GM12891 (cell line): Measurements from ENCODE around the gene MROH2A.
"Not testable (repeated sequence)": the region's sequence is repeated elsewhere in the genome, so short reads cannot be mapped to it uniquely, and the experiment has no call there.

Experiments used
- DNase-seq: peaks from one replicate; pipeline ENCODE4 v3.0.0; 2011; ENCODE audit warnings: low spot score; ENCODE audit not compliant: insufficient read length
- FAIRE-seq: peaks from 2 replicates; lab custom pipeline; 2011; peaks lifted over from hg19 to GRCh38; lab: Jason Lieb, UNC
- PAX5 ChIP-seq: IDR thresholded peaks from 2 replicates; pipeline ENCODE4 v1.6.1; 2011; ENCODE audit warnings: low read length, moderate library complexity, mild to moderate bottlenecking; ENCODE audit not compliant: insufficient read depth, severe bottlenecking
- POLR2A ChIP-seq: IDR thresholded peaks from 2 replicates; pipeline ENCODE4 v1.6.1; 2011; ENCODE audit warnings: low read depth, low read length, control low read depth
- POLR2AphosphoS5 ChIP-seq: IDR thresholded peaks from 2 replicates; pipeline ENCODE4 v1.6.1; 2011; ENCODE audit warnings: low read depth, low read length, control low read depth
- POU2F2 ChIP-seq: IDR thresholded peaks from 2 replicates; pipeline ENCODE4 v1.6.1; 2011; ENCODE audit warnings: low read depth, mild to moderate bottlenecking, control low read depth, low read length, moderate library complexity
- SPI1 ChIP-seq: IDR thresholded peaks from 2 replicates; pipeline ENCODE4 v1.6.1; 2011; ENCODE audit warnings: low read depth, low read length, control low read depth
- TAF1 ChIP-seq: IDR thresholded peaks from 2 replicates; pipeline ENCODE4 v1.6.1; 2011; ENCODE audit warnings: low read depth, low read length, control low read depth

The MROH2A gene

DNA sequence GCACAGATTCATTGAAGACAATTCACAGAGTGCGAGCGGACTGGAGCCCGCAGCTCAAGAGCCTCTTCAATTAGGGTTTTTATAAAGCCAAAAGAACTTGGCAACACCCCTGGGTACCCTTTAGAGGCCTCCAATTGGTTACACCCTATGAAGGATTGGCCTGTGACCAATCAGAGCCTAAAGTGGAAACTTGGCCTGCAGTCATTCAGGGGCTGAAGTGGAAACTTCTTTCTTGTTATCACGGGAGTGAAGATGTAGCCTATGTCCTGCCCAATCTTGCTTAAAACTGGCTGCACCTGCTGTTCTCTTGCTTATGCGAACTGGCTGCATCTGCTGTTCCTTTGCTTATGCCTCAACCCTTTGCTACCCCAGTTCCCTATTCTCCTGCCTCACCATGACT lies 78.1 kb downstream of the MROH2A start:
- TF ChIP-seq TAF1 (no peak), PAX5 (no peak), SPI1 (no peak), POLR2A (no peak), POU2F2 (no peak), POLR2AphosphoS5 (no peak)
- no peak for FAIRE-seq
- no peak for DNase-seq

DNA sequence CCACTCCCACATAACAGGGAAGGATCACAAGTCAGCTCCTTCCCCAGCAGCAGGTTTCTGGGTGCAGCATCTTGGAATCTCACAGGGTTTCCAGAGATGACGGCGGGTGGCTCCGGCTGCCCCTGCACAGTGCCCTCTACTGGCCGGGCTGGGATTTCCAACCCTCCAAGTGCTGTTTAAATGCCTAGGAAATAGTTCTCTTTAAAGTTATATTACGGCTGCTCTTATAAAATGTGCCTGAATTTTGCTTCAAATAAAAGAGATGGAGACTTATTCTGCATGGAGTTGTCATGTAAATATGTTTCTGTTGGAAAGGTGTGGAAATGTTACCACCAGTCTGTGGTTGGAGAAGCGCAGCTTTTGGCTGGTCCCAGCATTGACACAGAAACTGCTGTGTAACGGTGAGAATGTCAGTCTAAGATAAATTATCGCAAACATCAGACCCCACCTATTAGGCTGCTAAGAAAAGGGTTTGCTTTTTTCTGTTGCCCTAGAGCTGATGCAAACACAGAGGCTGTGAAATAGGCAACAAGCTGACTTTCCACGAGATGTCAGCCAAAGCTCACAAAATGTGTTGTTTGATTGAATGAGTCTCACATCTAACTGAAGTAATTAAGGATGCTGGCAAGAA lies 79.5 kb downstream of the MROH2A start:
- no peak for DNase-seq
- FAIRE-seq: no peak
- TF ChIP-seq POLR2AphosphoS5 (no peak), TAF1 (no peak), SPI1 (no peak), PAX5 (no peak), POU2F2 (no peak), POLR2A (no peak)

DNA sequence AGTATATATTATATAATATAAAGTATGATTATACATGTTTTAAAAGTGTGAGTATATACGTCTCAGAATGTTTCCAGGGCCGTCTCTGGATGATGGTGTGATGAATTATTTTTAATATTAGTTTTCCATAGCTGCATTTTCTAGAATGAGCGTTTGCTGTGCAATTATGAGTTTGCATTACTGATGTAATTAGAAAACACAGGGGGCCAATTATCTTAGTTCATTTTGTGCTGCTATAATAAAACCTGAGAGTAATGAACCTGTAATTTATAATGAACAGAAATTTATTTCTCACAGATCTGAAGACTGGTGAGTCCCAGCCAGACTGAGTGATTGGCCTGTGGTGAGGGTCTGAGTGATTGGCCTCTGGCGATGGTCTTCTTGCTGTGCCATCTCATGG lies 80.2 kb downstream of the MROH2A start:
- TF ChIP-seq TAF1 (no peak), POU2F2 (no peak), POLR2AphosphoS5 (no peak), SPI1 (no peak), POLR2A (no peak), PAX5 (no peak)
- FAIRE-seq: no peak
- no peak for DNase-seq

DNA sequence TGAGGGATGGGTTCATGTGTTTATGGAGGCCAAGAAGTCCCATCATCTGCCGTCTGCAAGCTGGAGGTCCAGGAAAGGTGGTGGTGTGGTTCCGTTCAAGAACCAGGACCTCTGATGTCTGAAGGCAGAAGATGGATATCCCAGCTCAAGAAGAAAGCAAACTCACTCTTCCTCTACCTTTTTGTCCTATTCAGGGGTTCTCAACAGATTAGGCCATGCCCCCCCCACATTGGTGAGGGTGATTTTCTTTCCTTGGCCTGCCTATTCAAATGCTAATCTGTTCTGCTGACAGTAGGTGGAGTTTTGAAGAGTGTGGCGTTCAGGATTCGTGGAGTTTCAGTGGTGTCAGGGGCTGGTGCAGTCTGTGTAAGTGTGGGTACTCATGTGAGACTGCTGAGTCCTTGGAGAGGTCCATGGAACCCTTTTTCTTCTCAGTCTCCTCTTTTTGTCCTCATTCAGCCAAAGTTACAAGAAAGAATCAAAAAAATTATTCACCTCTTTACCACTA lies 84.2 kb downstream of the MROH2A start:
- no peak for FAIRE-seq
- TF ChIP-seq POLR2AphosphoS5 (no peak), POU2F2 (no peak), TAF1 (no peak), SPI1 (no peak), POLR2A (no peak)

DNA sequence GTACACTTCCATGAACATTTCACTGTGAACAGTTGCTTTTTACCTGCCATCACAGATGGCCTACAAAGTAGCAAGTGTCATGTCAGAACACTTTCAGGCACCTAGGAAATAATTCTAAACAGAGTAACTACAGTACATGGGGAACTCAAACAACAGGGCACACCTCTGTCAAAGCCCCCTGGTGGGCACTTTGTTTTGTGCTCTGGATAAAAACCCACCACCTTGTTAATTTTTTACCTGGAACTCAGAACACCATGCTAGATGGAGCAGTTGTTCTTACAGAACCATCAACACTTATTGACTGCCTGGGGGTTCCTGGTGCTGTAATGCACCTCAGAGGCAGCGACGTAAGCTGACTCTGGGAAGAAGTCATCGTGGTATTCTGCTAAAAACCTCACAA lies 87.7 kb downstream of the MROH2A start:
- FAIRE-seq (peak; percentile 81), DNase-seq (no peak)
- TF ChIP-seq SPI1 (no peak), TAF1 (no peak), POLR2AphosphoS5 (no peak), POU2F2 (no peak), POLR2A (no peak)

More for the DNA sequence above, 84.2 kb downstream of the MROH2A start:
- DNase-seq: no peak

DNA sequence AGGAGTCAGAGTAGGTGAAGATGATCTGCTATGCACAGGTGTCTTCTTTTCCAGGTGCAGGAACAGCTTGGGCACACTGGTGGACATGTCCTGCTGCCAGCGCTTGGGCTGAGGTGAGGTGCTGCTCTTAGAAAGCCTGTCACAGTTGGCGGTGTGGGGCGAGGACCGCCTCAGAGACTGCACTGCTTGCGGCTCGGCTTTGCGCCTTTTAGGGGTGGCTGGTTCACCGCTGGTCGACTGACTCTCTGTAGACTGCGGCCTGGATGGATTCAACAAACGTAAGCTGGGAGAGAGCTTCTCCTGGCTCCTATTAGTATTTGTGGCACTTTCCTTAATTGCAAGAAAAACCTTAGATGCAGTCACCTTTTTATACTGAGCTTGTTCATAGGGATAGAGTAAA lies 88.3 kb downstream of the MROH2A start:
- FAIRE-seq: no peak
- no peak for DNase-seq
- TF ChIP-seq POLR2AphosphoS5 (no peak), SPI1 (no peak), PAX5 (no peak), POLR2A (no peak), POU2F2 (no peak), TAF1 (no peak)

DNA sequence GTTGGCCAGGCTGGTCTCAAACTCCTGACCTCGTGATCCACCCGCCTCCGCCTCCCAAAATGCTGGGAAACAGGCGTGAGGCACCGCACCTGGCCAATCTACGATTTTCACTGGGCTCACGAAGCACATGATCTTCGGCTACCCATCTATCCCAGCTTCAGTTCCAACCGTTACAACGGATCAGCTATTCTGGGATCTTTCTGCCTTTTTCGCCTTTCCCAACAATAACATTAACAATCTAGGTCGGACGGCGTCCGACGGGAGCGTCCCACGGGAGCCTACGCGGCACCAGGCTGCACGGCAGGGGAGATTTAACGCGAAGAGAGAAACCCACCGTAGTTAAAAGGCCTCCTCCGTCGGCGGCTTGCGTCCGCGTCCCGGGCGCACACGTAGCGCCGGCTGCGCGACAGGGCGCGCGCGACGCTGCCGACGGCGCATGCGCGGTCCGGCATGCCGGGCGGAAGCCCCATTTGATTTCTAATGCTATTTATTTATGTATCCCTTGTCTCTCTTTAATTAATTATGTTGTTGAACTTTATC lies 89.9 kb downstream of the MROH2A start, which contains the start of gene MSL3B:
Gene MSL3B, minus strand, starts transcription at position 394 of the 540 bp plus-strand sequence.
- TF ChIP-seq PAX5 (no peak), TAF1 (peak; percentile 25; the same call in 1 of the 2 replicates), SPI1 (no peak), POLR2A (peak; percentile 85), POLR2AphosphoS5 (peak; percentile 64; the same call in 1 of the 2 replicates), POU2F2 (peak; percentile 15; the same call in 1 of the 2 replicates)
- DNase-seq: peak; percentile 82
- peak; percentile 98 for FAIRE-seq

DNA sequence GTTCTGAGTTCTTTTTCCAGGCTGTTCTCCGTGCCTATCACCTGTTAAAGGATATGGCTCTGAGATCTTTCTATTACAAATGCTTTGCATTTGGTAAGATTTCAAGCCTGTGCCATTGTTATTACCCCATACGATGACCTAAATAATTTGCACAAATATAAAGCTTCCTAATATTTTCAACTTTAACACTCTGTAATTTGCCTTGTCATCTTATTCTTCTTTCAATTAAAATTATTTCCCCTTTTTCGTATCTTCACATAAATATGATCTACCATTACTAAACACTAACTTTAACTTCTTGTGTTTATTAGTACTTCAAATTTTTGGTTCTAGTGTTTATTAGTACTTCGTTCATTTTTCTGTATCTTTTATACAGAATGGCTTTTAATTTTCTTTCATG lies 93.3 kb downstream of the MROH2A start:
- no peak for FAIRE-seq
- TF ChIP-seq POU2F2 (no peak), POLR2AphosphoS5 (no peak), POLR2A (no peak), PAX5 (no peak), SPI1 (no peak)
- DNase-seq: no peak

DNA sequence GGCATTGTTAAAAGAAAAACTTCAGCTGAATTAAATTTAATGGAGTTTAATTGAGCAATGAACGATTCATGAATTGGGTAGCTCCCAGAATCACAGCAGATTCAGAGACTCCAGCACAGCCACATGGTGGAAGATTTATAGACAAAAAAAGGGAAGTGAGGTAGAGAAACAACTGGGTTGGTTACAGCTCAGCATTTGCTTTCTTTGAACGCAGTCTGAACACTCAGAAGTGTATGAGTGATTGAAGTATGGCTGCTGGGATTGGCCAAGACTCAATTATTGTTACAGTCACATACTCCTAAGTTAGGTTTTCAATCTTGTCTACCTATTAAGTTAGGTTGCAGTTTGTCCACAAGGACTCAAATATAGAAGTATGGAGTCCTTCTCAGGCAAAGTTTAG lies 94.0 kb downstream of the MROH2A start:
- not testable (repeated sequence) for DNase-seq
- peak; percentile 88 for TF ChIP-seq SPI1
- FAIRE-seq: peak; percentile 60

DNA sequence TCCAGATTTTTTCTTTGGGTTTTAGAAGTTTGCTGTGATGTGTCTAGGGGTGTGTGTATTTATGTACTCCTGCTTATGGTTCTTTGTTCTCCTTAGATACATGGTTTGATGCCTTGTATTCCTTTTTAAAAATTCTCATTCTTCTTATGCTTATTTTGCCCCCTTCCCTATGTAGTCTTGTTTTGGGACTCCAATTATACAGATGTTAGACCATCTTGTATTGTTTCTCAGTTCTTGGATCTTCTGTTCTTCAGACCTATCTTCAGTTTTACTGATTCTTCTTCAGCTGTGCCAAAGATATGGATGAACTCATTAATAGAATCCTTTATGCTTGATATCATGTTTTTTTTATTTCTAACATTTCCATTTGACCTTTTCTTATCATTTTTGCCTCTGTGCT lies 104.2 kb downstream of the MROH2A start:
- FAIRE-seq: no peak
- TF ChIP-seq PAX5: no peak
- no peak for TF ChIP-seq TAF1
- no peak for TF ChIP-seq POLR2AphosphoS5
- TF ChIP-seq POLR2A: no peak
- TF ChIP-seq SPI1: no peak
- no peak for TF ChIP-seq POU2F2
- no peak for DNase-seq
